HG02759 (cell line): Measurements from ENCODE around the gene WWP2.
"Not testable (repeated sequence)": the region's sequence is repeated elsewhere in the genome, so short reads cannot be mapped to it uniquely, and the experiment has no call there.

Source experiments
- ATAC-seq: cut with Tn5 transposase; IDR thresholded peaks from one replicate; pipeline ENCODE4 v1.9.1; 2021; ENCODE audit warnings: mild to moderate bottlenecking, moderate library complexity; ENCODE audit not compliant: unreplicated experiment

WWP2 gene

GRCh38 chr16:69745232-69745612, 16.9 kb upstream of the WWP2 start:
- no peak for ATAC-seq

DNA sequence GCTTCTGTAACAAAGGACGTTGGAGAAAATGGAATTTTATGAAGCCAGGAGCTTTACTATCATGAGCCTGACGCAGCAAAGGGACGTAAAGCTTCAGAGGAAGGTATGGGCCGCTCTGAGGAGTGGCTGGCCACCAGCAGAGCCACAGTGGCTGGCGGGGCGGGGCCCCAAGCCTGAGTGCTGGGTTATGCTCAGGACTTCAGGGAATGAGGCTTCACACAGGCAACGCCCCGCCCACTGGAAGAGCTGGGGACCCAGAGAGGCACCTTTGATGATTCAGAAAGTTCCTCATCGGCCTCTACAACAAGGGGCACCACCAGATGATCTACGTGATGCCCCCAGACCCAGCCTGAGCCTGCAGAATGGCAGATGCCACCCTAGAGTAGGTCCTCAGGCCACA, 16.2 kb upstream of the WWP2 start:
- no peak for ATAC-seq

GRCh38 chr16:69747115-69747514, 15.0 kb upstream of the WWP2 start:
- no peak for ATAC-seq

GRCh38 chr16:69748694-69749345, 13.3 kb upstream of the WWP2 start:
- ATAC-seq: no peak

- no peak for ATAC-seq
Measured at GRCh38 chr16:69754143-69754468, 8.0 kb upstream of the WWP2 start.

- ATAC-seq: peak; percentile 98
Measured at GRCh38 chr16:69754469-69755310, 7.4 kb upstream of the WWP2 start, which contains the start of gene NOB1. TSS of gene NOB1 (minus strand) at chr16:69754926. CDS start at chr16:69754910, 16 bp downstream.

GRCh38 chr16:69756705-69757104, 5.4 kb upstream of the WWP2 start:
- no peak for ATAC-seq

DNA sequence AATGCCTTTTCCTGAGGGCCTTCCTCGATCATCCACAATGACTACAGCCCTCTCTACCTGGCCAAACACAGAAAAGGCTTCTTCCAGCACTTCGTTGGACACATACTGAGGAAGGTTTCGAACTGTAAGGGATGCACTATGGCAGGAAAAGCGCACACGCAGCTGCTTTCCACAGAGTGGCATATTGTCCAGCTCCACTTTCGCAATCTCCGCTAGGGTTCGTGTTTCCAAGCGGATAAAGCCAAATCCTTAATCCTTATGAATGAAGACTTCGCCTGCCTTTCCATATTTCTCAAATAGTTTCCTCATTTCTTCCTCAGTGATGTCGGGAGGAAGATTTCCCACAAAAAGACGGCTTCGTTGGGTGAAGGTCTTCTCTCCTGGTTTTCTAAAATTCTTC, 4.8 kb upstream of the WWP2 start:
- not testable (repeated sequence) for ATAC-seq

DNA sequence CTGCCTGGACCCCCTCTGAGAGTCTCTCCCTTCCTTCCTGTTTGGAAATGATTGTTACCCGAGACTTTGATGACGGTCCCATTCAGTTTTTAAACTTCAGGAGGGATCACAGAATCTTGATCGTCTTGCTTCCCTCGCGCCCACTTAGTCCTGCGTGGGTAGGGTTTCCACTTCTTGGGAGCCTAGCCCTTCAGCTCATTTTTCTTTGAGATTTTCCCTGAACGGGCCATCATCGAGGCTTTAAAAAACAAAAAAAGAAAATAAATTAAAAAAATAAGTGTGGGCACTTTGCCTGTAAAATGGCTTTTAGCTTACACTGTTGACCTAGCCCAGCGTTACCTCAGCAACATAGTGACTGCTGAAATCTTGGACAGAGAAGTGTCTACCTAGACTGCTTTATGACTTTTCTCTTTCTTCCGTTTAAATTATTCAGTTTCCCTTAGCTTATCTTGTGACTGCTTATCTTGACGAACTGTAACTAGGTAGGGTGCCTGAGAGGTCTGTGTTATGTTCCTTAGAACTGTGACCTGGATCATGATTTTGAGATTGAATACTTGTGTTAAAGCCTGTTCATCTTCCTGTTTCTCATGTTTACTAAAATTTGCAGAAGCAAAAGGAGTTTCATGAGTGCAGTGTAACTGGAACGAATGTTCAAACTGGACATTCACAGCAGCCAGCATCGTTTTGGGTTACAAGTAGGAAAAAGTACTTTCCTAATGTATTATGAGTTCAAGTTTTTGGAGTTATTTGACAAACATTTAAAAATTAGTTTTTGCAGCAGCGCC, 874 bp downstream of the WWP2 start:
- ATAC-seq: peak; percentile 4

DNA sequence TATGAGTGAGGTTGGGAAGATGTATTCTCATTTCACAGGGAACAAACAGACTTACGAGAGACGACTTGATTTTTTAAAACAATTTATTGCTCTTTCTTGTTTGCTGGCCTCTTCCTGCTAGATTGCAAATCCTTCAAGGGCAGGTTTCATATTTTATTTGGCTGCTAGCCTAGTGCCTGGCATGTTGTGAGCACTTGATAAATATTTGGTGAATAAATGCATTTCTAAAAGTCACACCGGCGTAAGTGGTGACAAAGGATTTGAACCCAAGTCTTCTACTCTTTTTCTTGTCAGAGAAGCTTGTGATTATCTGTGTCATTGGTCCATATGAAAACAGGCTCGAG, 1.4 kb downstream of the WWP2 start:
- ATAC-seq: no peak

DNA sequence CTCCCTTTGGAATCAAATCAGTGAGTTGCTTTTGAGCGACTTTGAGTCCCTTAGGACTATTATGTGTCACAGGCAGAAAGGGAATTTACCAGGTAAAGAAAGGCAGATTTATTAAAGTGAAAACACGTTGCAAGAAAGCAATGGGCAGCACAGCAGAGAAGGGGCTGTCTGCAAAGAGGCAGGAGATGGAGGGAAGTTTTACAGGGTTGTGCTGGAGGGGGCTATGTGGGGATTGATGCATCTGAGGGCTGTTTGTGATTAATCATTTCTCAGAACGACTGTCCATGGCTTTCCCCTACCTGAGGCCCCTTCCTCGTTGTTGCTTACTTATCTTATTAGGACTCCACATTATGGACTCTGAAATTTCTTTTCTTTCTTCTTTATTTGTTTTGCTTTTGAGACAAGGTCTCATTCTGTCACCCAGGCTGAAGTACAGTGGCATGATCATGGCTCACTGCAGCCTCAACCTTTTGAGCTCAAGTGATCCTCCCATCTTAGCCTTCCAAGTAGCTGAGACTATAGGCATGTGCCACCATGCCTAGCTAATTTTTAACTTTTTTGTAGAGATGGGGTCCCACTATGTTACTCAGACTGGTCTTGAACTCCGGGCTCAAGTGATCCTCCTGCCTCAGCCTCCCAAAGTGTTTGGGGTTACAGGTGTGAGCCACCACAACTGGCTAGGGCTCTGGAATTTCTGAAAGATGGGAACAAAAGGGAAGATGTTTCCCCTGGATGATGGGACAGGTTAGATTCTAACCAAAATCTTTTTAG, 5.5 kb downstream of the WWP2 start:
- ATAC-seq: no peak

DNA sequence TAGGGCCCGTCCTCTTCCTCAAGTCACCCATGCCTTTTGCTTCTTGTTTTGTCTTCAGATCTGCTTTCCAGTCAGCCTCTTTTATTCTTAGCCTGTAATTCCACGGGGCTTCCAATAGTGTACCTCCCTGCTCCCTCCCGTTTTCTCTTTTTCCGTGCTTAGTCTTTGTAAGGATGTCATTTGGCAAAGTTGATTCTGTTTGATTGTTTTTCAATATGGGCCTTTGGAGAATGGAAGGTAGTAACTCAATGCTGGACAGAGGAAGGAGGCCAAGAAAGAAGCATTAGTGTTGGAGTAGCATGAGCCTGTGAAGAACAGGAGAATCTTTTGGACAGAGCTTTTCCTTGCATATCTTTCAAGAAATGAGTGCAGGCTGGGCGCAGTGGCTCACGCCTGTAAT, 6.5 kb downstream of the WWP2 start:
- ATAC-seq: no peak

GRCh38 chr16:69769404-69769803, 7.3 kb downstream of the WWP2 start:
- no peak for ATAC-seq

- no peak for ATAC-seq
Measured at GRCh38 chr16:69771651-69771967, 9.5 kb downstream of the WWP2 start.

GRCh38 chr16:69773260-69773947, 11.3 kb downstream of the WWP2 start:
- ATAC-seq: peak; percentile 79

DNA sequence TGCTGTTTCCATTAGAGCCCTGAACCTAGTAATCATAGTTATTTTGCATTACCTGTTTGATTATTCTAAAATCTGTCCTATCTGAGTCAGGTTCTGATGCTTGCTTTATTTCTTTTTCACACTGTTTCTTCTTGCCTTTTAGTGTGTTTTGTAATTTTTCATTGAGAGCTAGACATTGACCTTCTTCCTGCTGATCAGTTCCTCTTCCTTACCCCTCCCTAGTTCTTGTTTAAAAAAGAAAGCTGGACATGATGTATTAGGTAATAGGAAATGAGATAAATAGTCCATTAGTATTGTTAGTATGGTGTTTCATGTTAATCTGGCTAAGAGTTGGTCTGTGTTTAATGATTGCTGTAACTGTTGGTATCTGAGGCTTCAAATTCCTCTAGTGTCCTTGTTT, 13.4 kb downstream of the WWP2 start:
- ATAC-seq: no peak

DNA sequence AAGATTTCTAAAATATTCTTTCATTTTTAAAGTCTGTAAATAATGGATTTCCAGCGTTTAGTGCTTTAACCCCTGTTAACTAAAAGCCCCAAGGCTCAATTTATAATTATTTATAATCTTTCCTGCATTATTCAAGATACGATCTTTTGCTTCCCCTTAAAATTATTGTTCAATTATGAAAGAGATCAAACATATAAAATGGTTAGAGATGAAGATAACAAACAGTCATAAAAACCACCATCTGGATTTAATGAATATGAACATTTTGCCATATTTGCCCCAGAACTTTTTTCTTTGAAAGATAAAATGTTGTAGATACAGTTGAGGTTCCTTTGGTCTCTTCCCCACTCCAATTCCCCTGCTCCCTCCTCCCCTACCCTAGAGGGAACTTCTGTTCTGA, 17.6 kb downstream of the WWP2 start:
- ATAC-seq: no peak

DNA sequence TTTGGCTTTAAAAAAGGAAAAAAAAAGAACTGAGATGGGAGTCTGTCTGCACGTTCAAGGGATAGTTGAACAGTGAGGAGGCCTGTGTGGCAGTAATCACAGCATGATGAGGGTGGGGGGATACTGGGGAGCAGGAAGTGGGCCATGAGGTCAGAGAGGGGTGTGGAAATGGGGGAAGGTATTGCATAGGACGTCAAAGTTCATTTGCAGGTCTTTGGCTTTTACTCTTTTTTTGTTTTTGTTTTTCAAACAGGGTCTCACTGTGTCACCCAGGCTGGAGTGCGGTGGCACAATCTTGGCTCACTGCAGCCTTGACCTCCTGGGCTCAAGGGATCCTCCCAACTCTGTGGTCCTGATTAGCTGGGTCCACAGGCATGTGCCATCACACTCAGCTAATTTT, 19.0 kb downstream of the WWP2 start:
- ATAC-seq: no peak

GRCh38 chr16:69784586-69784985, 22.5 kb downstream of the WWP2 start:
- ATAC-seq: no peak

GRCh38 chr16:69787883-69788282, 25.8 kb downstream of the WWP2 start:
- no peak for ATAC-seq

DNA sequence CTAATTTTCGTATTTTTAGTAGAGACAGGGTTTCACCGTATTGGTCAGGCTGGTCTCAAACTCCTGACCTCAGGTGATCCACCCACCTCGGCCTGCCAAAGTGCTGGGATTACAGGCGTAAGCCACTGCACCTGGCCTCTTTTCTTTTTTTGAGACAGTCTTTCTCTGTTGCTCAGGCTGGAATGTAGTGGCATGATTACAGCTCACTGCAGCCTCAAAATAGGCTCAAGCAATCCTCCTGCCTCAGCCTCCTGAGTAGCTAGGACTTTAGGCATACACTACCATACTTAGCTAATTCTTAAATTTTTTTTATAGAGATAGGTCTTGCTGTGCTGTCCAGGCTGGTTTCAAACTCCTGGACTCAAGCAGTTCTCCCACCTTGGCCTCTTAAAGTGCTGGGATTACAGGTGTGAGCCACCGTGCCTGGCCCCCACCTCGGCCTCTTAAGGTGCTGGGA, 29.3 kb downstream of the WWP2 start:
- not testable (repeated sequence) for ATAC-seq
